Peyer's patch (tissue), 4 donors: ENCODE results near the gene C1QC. TPM values are rescaled to one million over a fixed set of nuclear protein-coding genes. Genes with fewer than 3 reads are reported as not detected.

Experiments
- DNase-seq, 3 donors: peaks; one replicate each; pipeline ENCODE4 v3.0.0-alpha.2; 2017 to 2019
- H3K27ac ChIP-seq, 4 donors: fragments of 200-600 bp; sonication (generic); one replicate each; pipeline ENCODE4 v1.5.1; 2016 to 2019
- H3K27me3 ChIP-seq, 2 donors: fragments of 200-600 bp; sonication (generic); one replicate each; pipeline ENCODE4 v1.5.1; 2019
- H3K36me3 ChIP-seq, 3 donors: fragments of 200-600 bp; sonication (generic); one replicate each; pipeline ENCODE4 v1.5.1; 2016 to 2019
- H3K4me1 ChIP-seq, 4 donors: fragments of 200-600 bp; sonication (generic); one replicate each; pipeline ENCODE4 v1.5.1; 2016 to 2019
- H3K4me3 ChIP-seq, 4 donors: fragments of 200-600 bp; sonication (generic); 1 replicate in 3 of 4; 2 replicates in 1 of 4; pipeline ENCODE4 v1.5.1; 2016 to 2019; ENCODE audit warnings: mild to moderate bottlenecking in 1 of 4
- H3K9me3 ChIP-seq, 4 donors: fragments of 200-600 bp; sonication (generic); one replicate each; pipeline ENCODE4 v1.5.1; 2016 to 2019; ENCODE audit warnings: mild to moderate bottlenecking in 1 of 4
- POLR2A ChIP-seq, 2 donors: fragments of 450-650 bp; IDR thresholded peaks; one replicate each; pipeline ENCODE4 v1.5.1; 2017; ENCODE audit warnings: antibody characterized with exemption in 2 of 2, mild to moderate bottlenecking in 2 of 2, moderate library complexity in 2 of 2
- total RNA-seq, 4 donors: library from RNA; depleted of rRNA; stranded (reverse); fragments of >200 nt; gene quantifications; one replicate each; pipeline ENCODE4 v1.1.0, GENCODE V29; 2016
- TF ChIP-seq, protein P1 (sequence below), 6 experiments: fragments of 450-650 bp in 4 of 6; fragments of 200-600 bp in 2 of 6; sonication (generic) in 1 of 6; IDR thresholded peaks; one replicate each; pipeline ENCODE4 v1.5.1; 2017 to 2019; ENCODE audit warnings: antibody characterized with exemption in 6 of 6, mild to moderate bottlenecking in 3 of 6, moderate library complexity in 1 of 6

Gene C1QC
- total RNA-seq, 4 donors from 2014 or later, result 30.1 to 85.0 (median 50.0) TPM

DNA sequence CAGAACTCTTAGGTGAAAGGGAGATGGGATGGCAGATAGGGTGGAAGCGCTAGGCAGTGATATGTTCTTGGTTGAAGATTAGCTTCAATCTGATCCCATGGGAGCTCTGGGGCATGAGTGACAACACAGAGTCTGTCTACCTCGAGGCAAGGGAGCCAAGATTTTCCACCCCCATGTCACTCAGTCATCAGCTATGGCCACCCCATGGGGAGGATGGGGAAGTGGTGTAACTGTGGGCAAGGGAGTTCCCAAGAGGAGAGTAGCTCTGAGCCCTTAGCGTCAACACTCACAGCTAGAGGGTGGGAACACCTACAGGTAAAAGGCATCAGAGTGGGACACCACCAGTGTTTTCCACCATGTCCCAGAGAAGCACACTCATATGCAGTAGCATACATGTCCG, 37.3 kb upstream of the C1QC start:
- Histone ChIP-seq H3K4me3 (no peak overlapping the region), H3K4me1 (no peaks in the 10 kb centered on the region), H3K36me3 (no peaks in the 10 kb centered on the region), H3K27me3 (no peaks in the 10 kb centered on the region), H3K9me3 (no peaks in the 10 kb centered on the region), H3K27ac (no peak overlapping the region)
- DNase-seq, result no peak
- TF ChIP-seq, protein P1, sequence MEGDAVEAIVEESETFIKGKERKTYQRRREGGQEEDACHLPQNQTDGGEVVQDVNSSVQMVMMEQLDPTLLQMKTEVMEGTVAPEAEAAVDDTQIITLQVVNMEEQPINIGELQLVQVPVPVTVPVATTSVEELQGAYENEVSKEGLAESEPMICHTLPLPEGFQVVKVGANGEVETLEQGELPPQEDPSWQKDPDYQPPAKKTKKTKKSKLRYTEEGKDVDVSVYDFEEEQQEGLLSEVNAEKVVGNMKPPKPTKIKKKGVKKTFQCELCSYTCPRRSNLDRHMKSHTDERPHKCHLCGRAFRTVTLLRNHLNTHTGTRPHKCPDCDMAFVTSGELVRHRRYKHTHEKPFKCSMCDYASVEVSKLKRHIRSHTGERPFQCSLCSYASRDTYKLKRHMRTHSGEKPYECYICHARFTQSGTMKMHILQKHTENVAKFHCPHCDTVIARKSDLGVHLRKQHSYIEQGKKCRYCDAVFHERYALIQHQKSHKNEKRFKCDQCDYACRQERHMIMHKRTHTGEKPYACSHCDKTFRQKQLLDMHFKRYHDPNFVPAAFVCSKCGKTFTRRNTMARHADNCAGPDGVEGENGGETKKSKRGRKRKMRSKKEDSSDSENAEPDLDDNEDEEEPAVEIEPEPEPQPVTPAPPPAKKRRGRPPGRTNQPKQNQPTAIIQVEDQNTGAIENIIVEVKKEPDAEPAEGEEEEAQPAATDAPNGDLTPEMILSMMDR (IDR thresholded peaks at IDR 0.05), result no peak
- TF ChIP-seq POLR2A (IDR thresholded peaks at IDR 0.05), result no peak

DNA sequence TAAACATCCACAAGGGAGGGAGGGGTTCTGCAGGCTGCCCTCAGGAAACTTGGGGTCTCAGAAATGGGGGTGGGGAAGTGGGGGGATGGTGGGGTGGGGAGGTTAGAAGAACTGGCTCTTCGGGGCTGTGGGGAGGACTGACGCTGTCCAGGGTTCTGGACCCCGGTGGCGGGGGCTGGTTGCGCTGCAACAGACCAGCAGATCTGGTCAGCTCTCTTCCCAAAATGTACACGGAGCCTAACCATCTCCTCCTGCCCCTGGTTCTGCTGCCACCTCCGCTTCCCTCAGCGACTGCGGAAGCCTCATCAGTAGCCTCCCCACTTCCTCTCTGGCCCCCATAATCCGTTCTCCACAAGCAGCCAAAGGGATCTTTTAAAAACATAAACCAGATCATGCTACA, 36.3 kb upstream of the C1QC start:
- H3K27ac ChIP-seq, result no peak overlapping the region
- H3K9me3 ChIP-seq, result no peaks in the 10 kb centered on the region
- no peak overlapping the region for H3K4me3 ChIP-seq
- no peaks in the 10 kb centered on the region for H3K36me3 ChIP-seq
- no peaks in the 10 kb centered on the region for H3K27me3 ChIP-seq
- no peak for TF ChIP-seq POLR2A (IDR thresholded peaks at IDR 0.05)
- TF ChIP-seq, protein P1 (IDR thresholded peaks at IDR 0.05), result no peak
- no peaks in the 10 kb centered on the region for H3K4me1 ChIP-seq
- DNase-seq, result no peak

DNA sequence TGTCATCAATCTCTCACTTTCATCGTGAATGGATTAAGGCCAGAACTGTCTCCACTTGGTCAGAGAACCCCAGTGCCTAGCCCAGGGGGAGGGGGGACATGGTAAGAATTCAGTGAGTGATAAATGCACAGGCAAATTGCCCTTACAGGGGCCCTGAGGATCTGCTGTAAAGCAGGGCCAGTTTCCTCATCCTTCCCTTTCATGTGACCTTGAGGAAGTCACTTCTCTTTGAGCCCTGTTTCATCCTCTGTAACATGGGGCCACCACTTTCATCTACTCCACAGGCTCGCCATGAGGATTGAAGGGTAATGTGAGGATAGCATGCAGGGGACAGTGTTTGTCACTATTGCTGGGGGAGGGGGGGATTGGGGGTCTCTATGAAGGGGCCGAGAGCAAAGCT, 35.1 kb upstream of the C1QC start:
- DNase-seq, result no peak
- H3K27me3 ChIP-seq, result no peaks in the 10 kb centered on the region
- H3K27ac ChIP-seq, result no peak overlapping the region
- TF ChIP-seq POLR2A (IDR thresholded peaks at IDR 0.05), result no peak
- TF ChIP-seq, protein P1 (IDR thresholded peaks at IDR 0.05), result no peak
- no peaks in the 10 kb centered on the region for H3K36me3 ChIP-seq
- no peak overlapping the region for H3K4me3 ChIP-seq
- no peaks in the 10 kb centered on the region for H3K9me3 ChIP-seq
- H3K4me1 ChIP-seq, result no peaks in the 10 kb centered on the region

DNA sequence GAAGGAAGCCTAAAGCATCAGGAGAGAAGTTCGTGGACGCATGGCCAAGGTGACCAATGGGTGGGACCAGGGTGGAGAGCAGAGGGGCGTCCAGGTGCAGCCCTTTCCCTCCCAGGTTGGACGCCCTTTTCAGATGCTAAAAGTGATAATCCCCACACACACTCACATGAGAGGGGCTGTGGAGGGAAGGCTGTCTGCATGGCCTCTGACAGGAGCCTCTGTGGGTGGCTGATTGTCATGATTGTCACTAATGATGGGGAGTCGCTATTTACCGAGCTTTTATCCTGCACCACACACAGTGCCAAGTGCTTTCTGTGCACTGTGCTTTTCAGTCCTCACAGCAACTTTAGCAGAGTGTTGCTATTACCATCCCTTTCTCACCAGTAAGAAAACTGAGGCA, 34.1 kb upstream of the C1QC start:
- Histone ChIP-seq H3K4me1 (no peaks in the 10 kb centered on the region), H3K9me3 (no peaks in the 10 kb centered on the region), H3K4me3 (no peak overlapping the region), H3K27ac (no peak overlapping the region), H3K27me3 (no peaks in the 10 kb centered on the region), H3K36me3 (no peaks in the 10 kb centered on the region)
- no peak for DNase-seq
- TF ChIP-seq, protein P1 (IDR thresholded peaks at IDR 0.05), result no peak
- no peak for TF ChIP-seq POLR2A (IDR thresholded peaks at IDR 0.05)

DNA sequence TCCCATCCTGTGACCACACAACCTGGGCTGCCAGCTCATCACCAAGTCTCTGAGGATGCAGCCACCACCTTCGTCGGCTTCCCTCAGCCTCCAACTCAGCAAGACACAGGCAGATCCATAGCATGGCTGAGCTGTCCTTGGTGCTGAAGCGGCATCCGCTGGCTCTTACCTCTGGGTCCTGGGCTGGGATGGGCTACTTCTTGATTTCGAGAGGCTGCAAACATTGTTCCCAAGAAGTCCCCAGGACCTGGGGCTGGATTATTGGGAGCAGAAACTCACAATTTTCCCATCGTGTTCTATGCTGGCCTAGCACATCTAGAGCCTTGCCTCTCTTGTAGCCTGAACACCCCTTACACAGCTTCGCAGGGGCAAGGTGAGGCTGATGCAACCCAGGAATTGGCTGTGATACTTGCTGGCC, 31.9 kb upstream of the C1QC start:
- Histone ChIP-seq H3K27me3 (no peaks in the 10 kb centered on the region), H3K36me3 (no peaks in the 10 kb centered on the region), H3K9me3 (no peaks in the 10 kb centered on the region), H3K4me3 (no peak overlapping the region), H3K27ac (no peak overlapping the region), H3K4me1 (no peaks in the 10 kb centered on the region)
- TF ChIP-seq, protein P1 (IDR thresholded peaks at IDR 0.05), result no peak
- no peak for TF ChIP-seq POLR2A (IDR thresholded peaks at IDR 0.05)
- no peak for DNase-seq
